Stimulated activated CD8-positive, alpha-beta memory T cell treated with anti-CD3 and anti-CD28 coated beads, Interleukin-15, amount 100 ng/mL, for 24 hours (primary cell): ENCODE data around the gene CYP11A1.

ENCODE experiments used
- DNase-seq: peaks from one replicate; pipeline ENCODE4 v3.0.0-alpha.2; 2020; ENCODE audit warnings: low read depth

CYP11A1 gene

GRCh38 chr15:74300057-74300795, 67.2 kb downstream of the CYP11A1 start:
- DNase-seq = no peak

GRCh38 chr15:74297887-74298286, 69.6 kb downstream of the CYP11A1 start:
- no peak for DNase-seq

- no peak for DNase-seq
Measured at GRCh38 chr15:74295800-74296199, 71.6 kb downstream of the CYP11A1 start.

GRCh38 chr15:74294010-74294409, 73.4 kb downstream of the CYP11A1 start:
- DNase-seq = no peak

- no peak for DNase-seq
Measured at GRCh38 chr15:74293021-74293810, 74.2 kb downstream of the CYP11A1 start.

- DNase-seq = peak; percentile 44
Measured at GRCh38 chr15:74291101-74292071, 76.1 kb downstream of the CYP11A1 start.

- DNase-seq = no peak
Measured at GRCh38 chr15:74290645-74291044, 76.8 kb downstream of the CYP11A1 start.

- DNase-seq = no peak
Measured at GRCh38 chr15:74289671-74290070, 77.8 kb downstream of the CYP11A1 start.
